OCI-LY3 (cell line): ENCODE results near the gene RHPN2.

Experiments used
- H2AFZ ChIP-seq: fragments of 200-600, 300-600 bp; shearing (Covaris generic); 2 replicates; pipeline ENCODE4 v1.6.0; 2014; ENCODE audit warnings: antibody characterized with exemption, low read depth, low read length
- H3K27ac ChIP-seq: fragments of 200-600, 300-600 bp; sonication (generic); 2 replicates; pipeline ENCODE4 v1.5.1; 2014; ENCODE audit warnings: mild to moderate bottlenecking, low read length, moderate library complexity, mixed read lengths
- H3K27me3 ChIP-seq: fragments of 200-600, 300-600 bp; sonication (generic); 2 replicates; pipeline ENCODE4 v1.6.1; 2014; ENCODE audit warnings: low read depth, low read length, mixed read lengths
- H3K36me3 ChIP-seq: fragments of 200-600, 300-600 bp; sonication (generic); replicated peaks from 2 replicates; pipeline ENCODE3; 2014; ENCODE audit warnings: low read depth, low read length, mixed read lengths
- H3K4me1 ChIP-seq: fragments of 300-600, 200-600 bp; sonication (generic); 2 replicates; pipeline ENCODE4 v1.6.1; 2014; ENCODE audit warnings: low read length, mixed read lengths
- H3K4me2 ChIP-seq: fragments of 200-600, 300-600 bp; sonication (generic); 2 replicates; pipeline ENCODE4 v1.6.1; 2014; ENCODE audit warnings: low read length, mixed read lengths
- H3K4me3 ChIP-seq: fragments of 300-600, 200-600 bp; sonication (generic); 2 replicates; pipeline ENCODE4 v1.5.1; 2014; ENCODE audit warnings: antibody characterized with exemption, mild to moderate bottlenecking, low read length, moderate library complexity
- H3K79me2 ChIP-seq: fragments of 300-600, 200-600 bp; shearing (Covaris generic); 2 replicates; pipeline ENCODE4 v1.6.1; 2014; ENCODE audit warnings: mild to moderate bottlenecking, low read length, mixed read lengths
- H3K9ac ChIP-seq: fragments of 300-600, 200-600 bp; shearing (Covaris generic); 2 replicates; pipeline ENCODE4 v1.6.0; 2014; ENCODE audit warnings: mild to moderate bottlenecking, low read length, moderate library complexity
- H3K9me3 ChIP-seq: fragments of 200-600, 300-600 bp; shearing (Covaris generic); 2 replicates; pipeline ENCODE4 v1.6.1; 2014; ENCODE audit warnings: low read length, mixed read lengths; ENCODE audit not compliant: insufficient read depth
- H4K20me1 ChIP-seq: fragments of 200-600, 300-600 bp; sonication (generic); 2 replicates; pipeline ENCODE4 v1.6.1; 2016; ENCODE audit warnings: low read length, mixed read lengths; ENCODE audit not compliant: insufficient read depth
- CTCF ChIP-seq: fragments of 200-600, 300-600 bp; sonication (generic); IDR thresholded peaks from 2 replicates; pipeline ENCODE4 v1.5.1; 2014; ENCODE audit warnings: antibody characterized with exemption, low read length, low read depth
- EZH2phosphoT487 ChIP-seq: fragments of 200-600 bp; shearing (Covaris generic); IDR thresholded peaks from 2 replicates; pipeline ENCODE4 v1.6.1; 2018; ENCODE audit warnings: antibody characterized with exemption, mixed run types, low read depth

RHPN2 gene

GRCh38 chr19:33075519-33075918 is 10.8 kb upstream of the RHPN2 start:
- no peak for TF ChIP-seq EZH2phosphoT487
- TF ChIP-seq CTCF, result no peak
- Histone ChIP-seq H3K4me3 (no peak overlapping the region), H3K9me3 (no peaks in the 10 kb centered on the region), H3K4me2 (no peak overlapping the region), H3K27me3 (no peaks in the 10 kb centered on the region), H3K36me3 (no peaks in the 10 kb centered on the region), H3K27ac (no peak overlapping the region), H3K4me1 (peaks cover 6% of the 10 kb centered on the region; the same call in 1 of the 2 replicates), H2AFZ (no peak overlapping the region), H3K79me2 (no peaks in the 10 kb centered on the region), H3K9ac (no peak overlapping the region), H4K20me1 (no peaks in the 10 kb centered on the region)

- H3K79me2 ChIP-seq, result no peaks in the 10 kb centered on the region
- no peak overlapping the region for H3K4me2 ChIP-seq
- no peaks in the 10 kb centered on the region for H4K20me1 ChIP-seq
- no peak overlapping the region for H2AFZ ChIP-seq
- H3K4me3 ChIP-seq, result no peak overlapping the region
- H3K9me3 ChIP-seq, result no peaks in the 10 kb centered on the region
- no peak overlapping the region for H3K9ac ChIP-seq
- H3K27ac ChIP-seq, result no peak overlapping the region
- no peaks in the 10 kb centered on the region for H3K36me3 ChIP-seq
- H3K4me1 ChIP-seq, result no peaks in the 10 kb centered on the region
- TF ChIP-seq EZH2phosphoT487 (no peak), CTCF (no peak)
- H3K27me3 ChIP-seq, result no peaks in the 10 kb centered on the region
These were observed 7.2 kb upstream of the RHPN2 start for GRCh38 chr19:33071887-33072286.

GRCh38 chr19:33067121-33067520 is 2.4 kb upstream of the RHPN2 start:
- no peaks in the 10 kb centered on the region for H3K9me3 ChIP-seq
- H3K4me1 ChIP-seq, result peaks cover 8% of the 10 kb centered on the region; the same call in 1 of the 2 replicates
- H2AFZ ChIP-seq, result no peak overlapping the region
- H3K4me2 ChIP-seq, result no peak overlapping the region
- H3K27ac ChIP-seq, result no peak overlapping the region
- H3K36me3 ChIP-seq, result no peaks in the 10 kb centered on the region
- no peak overlapping the region for H3K9ac ChIP-seq
- no peaks in the 10 kb centered on the region for H4K20me1 ChIP-seq
- H3K27me3 ChIP-seq, result no peaks in the 10 kb centered on the region
- no peak overlapping the region for H3K4me3 ChIP-seq
- no peaks in the 10 kb centered on the region for H3K79me2 ChIP-seq
- TF ChIP-seq EZH2phosphoT487 (no peak), CTCF (no peak)

- H3K36me3 ChIP-seq, result no peaks in the 10 kb centered on the region
- H3K9me3 ChIP-seq, result no peaks in the 10 kb centered on the region
- H3K27me3 ChIP-seq, result no peaks in the 10 kb centered on the region
- H3K4me2 ChIP-seq, result no peak overlapping the region
- H3K4me3 ChIP-seq, result no peak overlapping the region
- no peaks in the 10 kb centered on the region for H3K79me2 ChIP-seq
- H3K27ac ChIP-seq, result no peak overlapping the region
- H4K20me1 ChIP-seq, result no peaks in the 10 kb centered on the region
- peaks cover 8% of the 10 kb centered on the region; the same call in 1 of the 2 replicates for H3K4me1 ChIP-seq
- no peak overlapping the region for H3K9ac ChIP-seq
- TF ChIP-seq EZH2phosphoT487 (no peak), CTCF (no peak)
- H2AFZ ChIP-seq, result no peak overlapping the region
These were observed 1.9 kb upstream of the RHPN2 start for GRCh38 chr19:33066543-33066942.
